ENCODE results near the gene FOXC1. TPM values are rescaled to one million over a fixed set of nuclear protein-coding genes. Genes with fewer than 3 reads are reported as not detected.

The FOXC1 gene
- total RNA-seq, 1 experiment from 2014 or later = 40.7 TPM

GRCh38 chr6:1627827-1628560 lies 18.3 kb downstream of the FOXC1 start:
- H3K4me1 ChIP-seq (ENCODE audit: control insufficient read depth in 1 of 2, insufficient read depth in 2 of 2, low read length in 2 of 2) = peaks cover 24 to 25% of the 10 kb centered on the region in 2 experiments
- no peaks in the 10 kb centered on the region for H3K9me2 ChIP-seq (ENCODE audit: insufficient read depth)
- H2AFZ ChIP-seq (ENCODE audit: low read depth, low read length, poor library complexity, severe bottlenecking) = no peak overlapping the region
- intact Hi-C loops (cut with micrococcal nuclease) = loop anchor here (1.0 kb wide), 1 partner anchor 17 kb away; no protein-coding TSS in a partner anchor
- TF ChIP-seq ZNF274 (IDR thresholded peaks at IDR 0.05; ENCODE audit: low read depth, low read length) = no peak
- TF ChIP-seq TCF7L2 (IDR thresholded peaks at IDR 0.05; ENCODE audit: borderline replicate concordance, extremely low read depth, insufficient read depth, insufficient read length) = no peak
- no peak for TF ChIP-seq ZBTB33 (IDR thresholded peaks at IDR 0.05; ENCODE audit: extremely low read depth, insufficient replicate concordance, low read length)
- TF ChIP-seq FOSL1 (IDR thresholded peaks at IDR 0.05; ENCODE audit: low read depth) = no peak
- TF ChIP-seq CTCF (IDR thresholded peaks at IDR 0.05 in 2 of 3, conservative IDR thresholded peaks at IDR 0.05 in 1 of 3; ENCODE audit: borderline replicate concordance in 1 of 3, insufficient read depth in 1 of 3, low read depth in 2 of 3, low read length in 2 of 3) = no peak
- no peak for TF ChIP-seq CBX3 (IDR thresholded peaks at IDR 0.05; ENCODE audit: low read depth)
- no peak for TF ChIP-seq REST (IDR thresholded peaks at IDR 0.05; ENCODE audit: low read depth)
- no peak for TF ChIP-seq SIN3A (IDR thresholded peaks at IDR 0.05; ENCODE audit: low read depth)
- no peak for TF ChIP-seq POLR2AphosphoS5 (IDR thresholded peaks at IDR 0.05; ENCODE audit: low read depth, low read length)
- no peak for TF ChIP-seq MAX (IDR thresholded peaks at IDR 0.05)
- no peak for TF ChIP-seq EGR1 (IDR thresholded peaks at IDR 0.05; ENCODE audit: low read depth)
- TF ChIP-seq RAD21 (IDR thresholded peaks at IDR 0.05; ENCODE audit: low read depth) = no peak
- no peak for TF ChIP-seq SRF (IDR thresholded peaks at IDR 0.05; ENCODE audit: low read depth)
- TF ChIP-seq SP1 (IDR thresholded peaks at IDR 0.05; ENCODE audit: low read depth) = no peak
- TF ChIP-seq CEBPB (IDR thresholded peaks at IDR 0.05; ENCODE audit: low read depth) = no peak
- no peak for TF ChIP-seq ELF1 (IDR thresholded peaks at IDR 0.05; ENCODE audit: borderline replicate concordance, low read depth)
- no peak for TF ChIP-seq JUND (IDR thresholded peaks at IDR 0.05)
- TF ChIP-seq EZH2phosphoT487 (IDR thresholded peaks at IDR 0.05; ENCODE audit: borderline replicate concordance) = no peak
- TF ChIP-seq POLR2A (IDR thresholded peaks at IDR 0.05; ENCODE audit: borderline replicate concordance, extremely low read depth, insufficient read depth, insufficient read length) = no peak
- no peak for TF ChIP-seq YY1 (IDR thresholded peaks at IDR 0.05; ENCODE audit: extremely low read depth, insufficient replicate concordance, low read depth, low read length)
- no peak overlapping the region for H3K9ac ChIP-seq (ENCODE audit: low read length)
- ChIA-PET POLR2A (no interaction called here), CTCF (no interaction called here), RAD21 (ENCODE audit: low non-redundant PET in 1 of 2, low total read pairs in 2 of 2, uncharacterized antibody in 2 of 2, unreplicated experiment in 2 of 2) (no interaction called here)
- H3K79me2 ChIP-seq (ENCODE audit: insufficient read depth, low read length) = no peaks in the 10 kb centered on the region
- ATAC-seq (no peak), DNase-seq (ENCODE audit: low read depth, low spot score) (no peak)
- H3K27ac ChIP-seq (ENCODE audit: low read depth, low read length) = no peak overlapping the region
- no TSS peak for BruUV-seq (replicated peaks)
- no peaks in the 10 kb centered on the region for H4K20me1 ChIP-seq (ENCODE audit: insufficient read depth)
- no peaks in the 10 kb centered on the region for H3K27me3 ChIP-seq (ENCODE audit: insufficient read depth, low read length)
- no peaks in the 10 kb centered on the region for H3K9me3 ChIP-seq (ENCODE audit: control insufficient read depth in 1 of 2, insufficient read depth in 1 of 2, low read depth in 1 of 2, low read length in 2 of 2)
- no peaks in the 10 kb centered on the region for H3K36me3 ChIP-seq (ENCODE audit: control insufficient read depth in 1 of 2, insufficient read depth in 2 of 2, low read length in 2 of 2)
- H3K4me3 ChIP-seq (replicated peaks in 1 of 2; ENCODE audit: low read depth in 1 of 2, low read length in 2 of 2) = no peak overlapping the region
- no peak overlapping the region for H3K4me2 ChIP-seq (ENCODE audit: low read length)

All from HCT116 (cell line).